IMR-90 (cell line): Measurements from ENCODE around the gene NGFR. TPM values are rescaled to one million over a fixed set of nuclear protein-coding genes. Genes with fewer than 3 reads are reported as not detected.

Experiments used
- ATAC-seq: fragments of 200-7000 bp; cut with Tn5 transposase; 2 replicates; pipeline ENCODE4 v1.9.1; 2020; ENCODE audit warnings: low read depth, mild to moderate bottlenecking, moderate library complexity
- BruUV-seq: library from RNA; stranded (reverse); fragments of 400-500 nt; replicated peaks from 2 replicates; lab custom pipeline; 2021; lab: Mats Ljungman, UMichigan
- CTCF ChIA-PET: fragments of 300-600 bp; formaldehyde crosslinking; extraction: SDS; loops from one replicate; lab custom pipeline; 2021; ENCODE audit warnings: antibody characterized with exemption; lab: Yijun Ruan, JAX
- POLR2A ChIA-PET: fragments of 300-600 bp; sonication (Branson Sonifier 250); formaldehyde crosslinking; loops from one replicate; lab custom pipeline; 2022; ENCODE audit warnings: antibody characterized with exemption; ENCODE audit not compliant: unreplicated experiment; lab: Charles Lee
- DNase-seq: peaks from one replicate; pipeline ENCODE4 v3.0.0; 2013
- H2AFZ ChIP-seq: replicated peaks from 2 replicates; pipeline ENCODE3; 2013; ENCODE audit warnings: low read length, mild to moderate bottlenecking; ENCODE audit not compliant: poor library complexity
- H2AK5ac ChIP-seq: 2 replicates; pipeline ENCODE4 v1.6.1; 2013; ENCODE audit warnings: low read depth, low read length, inconsistent platforms
- H2AK9ac ChIP-seq: replicated peaks from 2 replicates; pipeline ENCODE3; 2013; ENCODE audit warnings: mild to moderate bottlenecking, low read depth, low read length, moderate library complexity; ENCODE audit not compliant: poor library complexity
- H2BK120ac ChIP-seq: 2 replicates; pipeline ENCODE4 v1.6.1; 2013; ENCODE audit warnings: low read depth, low read length, inconsistent platforms
- H2BK15ac ChIP-seq: 3 replicates; pipeline ENCODE4 v1.6.1; 2013; ENCODE audit warnings: low read depth, low read length, inconsistent platforms
- H2BK20ac ChIP-seq: 2 replicates; pipeline ENCODE4 v1.6.1; 2013; ENCODE audit warnings: low read depth, mild to moderate bottlenecking, inconsistent platforms, low read length, moderate library complexity
- H2BK5ac ChIP-seq: 2 replicates; pipeline ENCODE4 v1.6.1; 2013; ENCODE audit warnings: mild to moderate bottlenecking, low read depth, low read length, inconsistent platforms; ENCODE audit not compliant: poor library complexity, severe bottlenecking
- H3K14ac ChIP-seq: replicated peaks from 2 replicates; pipeline ENCODE4 v1.6.1; 2013; ENCODE audit warnings: low read depth, low read length, inconsistent platforms
- H3K18ac ChIP-seq: 2 replicates; pipeline ENCODE4 v1.6.1; 2013; ENCODE audit warnings: low read depth, low read length, control low read depth
- H3K23ac ChIP-seq: 2 replicates; pipeline ENCODE4 v1.6.1; 2013; ENCODE audit warnings: low read depth, low read length, inconsistent platforms
- H3K27ac ChIP-seq: 2 replicates; pipeline ENCODE4 v1.5.1; 2013; ENCODE audit warnings: mild to moderate bottlenecking, control low read depth, low read length; ENCODE audit not compliant: insufficient read depth
- H3K27me3 ChIP-seq: 2 replicates; pipeline ENCODE4 v1.6.1; 2013; ENCODE audit warnings: low read length; ENCODE audit not compliant: control insufficient read depth, insufficient read depth
- H3K36me3 ChIP-seq: 2 replicates; pipeline ENCODE4 v1.6.1; 2013; ENCODE audit warnings: low read length, mixed read lengths; ENCODE audit not compliant: control insufficient read depth, insufficient read depth
- H3K4ac ChIP-seq: 2 replicates; pipeline ENCODE4 v1.6.1; 2013; ENCODE audit warnings: low read depth, low read length, inconsistent platforms
- H3K4me1 ChIP-seq: 2 replicates; pipeline ENCODE4 v1.6.1; 2013; ENCODE audit warnings: low read length, mixed read lengths; ENCODE audit not compliant: control insufficient read depth, insufficient read depth
- H3K4me2 ChIP-seq: 2 replicates; pipeline ENCODE4 v1.6.1; 2013; ENCODE audit warnings: low read depth, mild to moderate bottlenecking, control low read depth, low read length, moderate library complexity
- H3K4me3 ChIP-seq: 2 replicates; pipeline ENCODE4 v1.5.1; 2013; ENCODE audit warnings: low read depth, mild to moderate bottlenecking, control low read depth, low read length, moderate library complexity; ENCODE audit not compliant: insufficient read depth
- H3K56ac ChIP-seq: 2 replicates; pipeline ENCODE4 v1.6.1; 2013; ENCODE audit warnings: low read length, inconsistent platforms; ENCODE audit not compliant: insufficient read depth; ENCODE audit errors: extremely low read depth
- H3K79me1 ChIP-seq, 2 experiments: 2 replicates each; pipeline ENCODE4 v1.6.1; 2013; ENCODE audit warnings: low read length in 2 of 2, inconsistent platforms in 1 of 2, low read depth in 1 of 2
- H3K9ac ChIP-seq: 2 replicates; pipeline ENCODE4 v1.6.1; 2013; ENCODE audit warnings: low read depth, low read length, control low read depth
- H3K9me1 ChIP-seq: 2 replicates; pipeline ENCODE4 v1.6.1; 2013; ENCODE audit warnings: low read length, inconsistent platforms; ENCODE audit not compliant: insufficient read depth
- H3K9me3 ChIP-seq: 2 replicates; pipeline ENCODE4 v1.6.1; 2013; ENCODE audit warnings: low read length; ENCODE audit not compliant: control insufficient read depth, insufficient read depth
- H4K20me1 ChIP-seq: 2 replicates; pipeline ENCODE4 v1.6.1; 2013; ENCODE audit warnings: low read length, inconsistent platforms; ENCODE audit not compliant: insufficient read depth
- H4K5ac ChIP-seq: 2 replicates; pipeline ENCODE4 v1.6.1; 2013; ENCODE audit warnings: mild to moderate bottlenecking, low read depth, low read length, control low read depth
- H4K8ac ChIP-seq, 2 experiments: 2 replicates each; pipeline ENCODE4 v1.6.1; 2013; ENCODE audit warnings: low read depth in 2 of 2, low read length in 2 of 2, control low read depth in 1 of 2, inconsistent platforms in 1 of 2
- H4K91ac ChIP-seq: 2 replicates; pipeline ENCODE4 v1.6.1; 2013; ENCODE audit warnings: low read depth, low read length, inconsistent platforms; ENCODE audit not compliant: insufficient read depth
- BHLHE40 ChIP-seq: fragments of 150-350 bp; IDR thresholded peaks from 2 replicates; pipeline ENCODE4 v1.6.1; 2016; ENCODE audit warnings: mild to moderate bottlenecking, low read depth, low read length
- CEBPB ChIP-seq: IDR thresholded peaks from 2 replicates; pipeline ENCODE4 v1.6.1; 2012; ENCODE audit warnings: low read depth, low read length, improper control_type of control experiment
- CHD1 ChIP-seq: IDR thresholded peaks from 2 replicates; pipeline ENCODE4 v1.6.1; 2012; ENCODE audit warnings: low read depth, low read length, improper control_type of control experiment
- FOS ChIP-seq: fragments of 150-350 bp; IDR thresholded peaks from 2 replicates; pipeline ENCODE4 v1.6.1; 2016; ENCODE audit warnings: low read depth, low read length
- MAFK ChIP-seq: IDR thresholded peaks from 2 replicates; pipeline ENCODE4 v1.6.1; 2012; ENCODE audit warnings: low read depth, low read length, improper control_type of control experiment
- MAZ ChIP-seq: IDR thresholded peaks from 2 replicates; pipeline ENCODE4 v1.6.1; 2012; ENCODE audit warnings: low read depth, mild to moderate bottlenecking, low read length, improper control_type of control experiment, moderate library complexity, borderline replicate concordance
- MXI1 ChIP-seq: IDR thresholded peaks from 2 replicates; pipeline ENCODE4 v1.6.1; 2012; ENCODE audit warnings: low read depth, mild to moderate bottlenecking, low read length, moderate library complexity, borderline replicate concordance
- NFE2L2 ChIP-seq: fragments of 150-350 bp; IDR thresholded peaks from 2 replicates; pipeline ENCODE4 v1.6.1; 2016; ENCODE audit warnings: low read depth, mild to moderate bottlenecking, low read length
- POLR2A ChIP-seq: IDR thresholded peaks from 2 replicates; pipeline ENCODE4 v1.6.1; 2012; ENCODE audit warnings: mild to moderate bottlenecking, low read depth, low read length
- RAD21 ChIP-seq: IDR thresholded peaks from 2 replicates; pipeline ENCODE4 v1.6.1; 2012; ENCODE audit warnings: low read length, improper control_type of control experiment
- RCOR1 ChIP-seq: IDR thresholded peaks from 2 replicates; pipeline ENCODE4 v1.6.1; 2012; ENCODE audit warnings: mild to moderate bottlenecking, low read length, improper control_type of control experiment; ENCODE audit not compliant: insufficient replicate concordance
- RFX5 ChIP-seq: IDR thresholded peaks from 2 replicates; pipeline ENCODE4 v1.8.0; 2012; ENCODE audit warnings: low read depth, mild to moderate bottlenecking, low read length, moderate library complexity
- SMC3 ChIP-seq: fragments of 150-350 bp; IDR thresholded peaks from 2 replicates; pipeline ENCODE4 v1.6.1; 2016; ENCODE audit warnings: low read depth, mild to moderate bottlenecking, antibody characterized with exemption, low read length, moderate library complexity
- WGBS, 2 experiments: methylation state at CpG; one replicate each; pipeline versions ENCODE4 v1.1.5 to v1.1.7; 2013; ENCODE audit warnings: missing lambda C conversion rate in 2 of 2; ENCODE audit not compliant: insufficient read length in 1 of 2; ENCODE audit errors: extremely low coverage in 2 of 2; 5-methylcytosine and 5-hydroxymethylcytosine counted together
- dilution Hi-C: fragments of 300-500 bp; cut with HindIII; formaldehyde crosslinking; loops from one replicate; pipeline ENCODE4 v1.14.3; 2018; ENCODE audit warnings: low sequenced_read_pairs; ENCODE audit not compliant: unreplicated experiment
- in situ Hi-C: fragments of 300-500 bp; cut with MboI; formaldehyde crosslinking; loops from 3 replicates; pipeline ENCODE4 v1.14.3; 2019; ENCODE audit warnings: low sequenced_read_pairs, inconsistent platforms, mixed read lengths
- intact Hi-C: fragments of 100-400 bp; cut with micrococcal nuclease; formaldehyde crosslinking; loops from 2 replicates; pipeline ENCODE4 v1.10.0; 2022
- polyA plus RNA-seq, 3 experiments: library from polyadenylated mRNA; depleted of rRNA; stranded (reverse); fragments of >200 nt; gene quantifications; 2 replicates each; pipeline ENCODE4 v1.2.3, GENCODE V29; 2012; ENCODE audit warnings: low replicate concordance in 1 of 3
- total RNA-seq: library from RNA; depleted of rRNA; stranded (reverse); fragments of >200 nt; gene quantifications from 2 replicates; pipeline ENCODE4 v1.2.3, GENCODE V29; 2012
- TF ChIP-seq, protein P1 (sequence below): conservative IDR thresholded peaks from 2 replicates; pipeline ENCODE4 v1.5.1; 2012; ENCODE audit warnings: mild to moderate bottlenecking, low read depth, low read length, improper control_type of control experiment
- TF ChIP-seq, protein P2 (sequence below): fragments of 150-350 bp; IDR thresholded peaks from 2 replicates; pipeline ENCODE4 v1.6.1; 2016; ENCODE audit warnings: low read depth, mild to moderate bottlenecking, low read length, moderate library complexity, borderline replicate concordance
- TF ChIP-seq, protein P3 (sequence below): fragments of 150-350 bp; IDR thresholded peaks from 2 replicates; pipeline ENCODE4 v1.6.1; 2017; ENCODE audit warnings: mild to moderate bottlenecking, antibody characterized with exemption, low read length, low read depth

Gene NGFR
- total and polyA plus RNA-seq, 2 of the 4 experiments (the other 2 are of a cell fraction) = 0.15 to 0.18 TPM

DNA sequence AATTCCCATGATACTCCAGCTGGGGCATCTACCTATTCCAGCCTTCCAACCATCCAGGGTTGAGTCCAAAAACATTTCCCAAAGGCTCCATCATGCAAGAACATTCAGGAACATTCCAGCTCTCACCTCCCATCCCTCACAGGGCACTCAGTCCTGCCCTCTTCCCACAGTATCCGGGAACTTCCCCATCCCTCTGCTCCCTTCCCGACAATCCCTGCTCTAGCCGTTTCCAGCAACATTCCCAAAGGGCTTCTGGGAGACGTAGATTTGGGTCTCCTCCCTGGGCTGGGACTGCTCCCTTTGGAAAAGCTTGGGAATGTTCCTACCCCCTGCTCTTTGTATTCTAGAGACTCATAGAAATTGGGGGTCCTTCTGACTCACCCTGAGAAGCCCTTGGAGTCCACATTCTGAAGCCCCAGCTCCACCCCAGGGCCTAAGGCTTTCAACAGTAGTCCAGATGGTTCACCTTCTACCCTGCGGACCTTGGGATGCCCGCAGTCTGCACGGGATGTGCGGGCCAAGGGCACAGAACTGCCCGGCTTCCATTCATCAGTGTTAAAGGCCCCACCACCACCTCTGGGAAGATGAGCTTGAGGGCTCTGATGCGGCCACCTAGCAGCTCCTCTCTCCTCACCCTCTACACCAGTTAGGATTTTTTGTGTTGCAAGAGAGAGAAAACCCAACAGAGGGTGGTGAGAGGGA, 25.4 kb downstream of the NGFR start:
- H4K91ac ChIP-seq = no peak overlapping the region
- ChIA-PET POLR2A (no interaction called here), CTCF (no interaction called here)
- H3K23ac ChIP-seq = no peak overlapping the region
- H3K18ac ChIP-seq = no peak overlapping the region
- BruUV-seq = no TSS peak
- H4K20me1 ChIP-seq = no peaks in the 10 kb centered on the region
- no peak overlapping the region for H3K4me2 ChIP-seq
- H3K4me3 ChIP-seq = no peak overlapping the region
- no peak overlapping the region for H3K4ac ChIP-seq
- no peak overlapping the region for H2BK120ac ChIP-seq
- H4K5ac ChIP-seq = no peak overlapping the region
- H4K8ac ChIP-seq = no peak overlapping the region
- H3K4me1 ChIP-seq = peaks cover 6% of the 10 kb centered on the region
- no peak overlapping the region for H3K14ac ChIP-seq
- TF ChIP-seq, protein P1, sequence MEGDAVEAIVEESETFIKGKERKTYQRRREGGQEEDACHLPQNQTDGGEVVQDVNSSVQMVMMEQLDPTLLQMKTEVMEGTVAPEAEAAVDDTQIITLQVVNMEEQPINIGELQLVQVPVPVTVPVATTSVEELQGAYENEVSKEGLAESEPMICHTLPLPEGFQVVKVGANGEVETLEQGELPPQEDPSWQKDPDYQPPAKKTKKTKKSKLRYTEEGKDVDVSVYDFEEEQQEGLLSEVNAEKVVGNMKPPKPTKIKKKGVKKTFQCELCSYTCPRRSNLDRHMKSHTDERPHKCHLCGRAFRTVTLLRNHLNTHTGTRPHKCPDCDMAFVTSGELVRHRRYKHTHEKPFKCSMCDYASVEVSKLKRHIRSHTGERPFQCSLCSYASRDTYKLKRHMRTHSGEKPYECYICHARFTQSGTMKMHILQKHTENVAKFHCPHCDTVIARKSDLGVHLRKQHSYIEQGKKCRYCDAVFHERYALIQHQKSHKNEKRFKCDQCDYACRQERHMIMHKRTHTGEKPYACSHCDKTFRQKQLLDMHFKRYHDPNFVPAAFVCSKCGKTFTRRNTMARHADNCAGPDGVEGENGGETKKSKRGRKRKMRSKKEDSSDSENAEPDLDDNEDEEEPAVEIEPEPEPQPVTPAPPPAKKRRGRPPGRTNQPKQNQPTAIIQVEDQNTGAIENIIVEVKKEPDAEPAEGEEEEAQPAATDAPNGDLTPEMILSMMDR = no peak
- no peak for TF ChIP-seq SMC3
- no peak for TF ChIP-seq MAFK
- no peak for TF ChIP-seq POLR2A
- TF ChIP-seq NFE2L2 = no peak
- no peak for TF ChIP-seq MAZ
- no peak for TF ChIP-seq RAD21
- TF ChIP-seq FOS = no peak
- TF ChIP-seq RFX5 = no peak
- no peak for TF ChIP-seq MXI1
- TF ChIP-seq, protein P2, sequence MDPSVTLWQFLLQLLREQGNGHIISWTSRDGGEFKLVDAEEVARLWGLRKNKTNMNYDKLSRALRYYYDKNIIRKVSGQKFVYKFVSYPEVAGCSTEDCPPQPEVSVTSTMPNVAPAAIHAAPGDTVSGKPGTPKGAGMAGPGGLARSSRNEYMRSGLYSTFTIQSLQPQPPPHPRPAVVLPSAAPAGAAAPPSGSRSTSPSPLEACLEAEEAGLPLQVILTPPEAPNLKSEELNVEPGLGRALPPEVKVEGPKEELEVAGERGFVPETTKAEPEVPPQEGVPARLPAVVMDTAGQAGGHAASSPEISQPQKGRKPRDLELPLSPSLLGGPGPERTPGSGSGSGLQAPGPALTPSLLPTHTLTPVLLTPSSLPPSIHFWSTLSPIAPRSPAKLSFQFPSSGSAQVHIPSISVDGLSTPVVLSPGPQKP = no peak
- no peak for TF ChIP-seq CHD1
- TF ChIP-seq, protein P3, sequence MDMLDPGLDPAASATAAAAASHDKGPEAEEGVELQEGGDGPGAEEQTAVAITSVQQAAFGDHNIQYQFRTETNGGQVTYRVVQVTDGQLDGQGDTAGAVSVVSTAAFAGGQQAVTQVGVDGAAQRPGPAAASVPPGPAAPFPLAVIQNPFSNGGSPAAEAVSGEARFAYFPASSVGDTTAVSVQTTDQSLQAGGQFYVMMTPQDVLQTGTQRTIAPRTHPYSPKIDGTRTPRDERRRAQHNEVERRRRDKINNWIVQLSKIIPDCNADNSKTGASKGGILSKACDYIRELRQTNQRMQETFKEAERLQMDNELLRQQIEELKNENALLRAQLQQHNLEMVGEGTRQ = no peak
- TF ChIP-seq RCOR1 = no peak
- no peak for TF ChIP-seq BHLHE40
- TF ChIP-seq CEBPB = no peak
- no peaks in the 10 kb centered on the region for H3K79me1 ChIP-seq
- intact Hi-C loops (no loop called here), dilution Hi-C loops (no loop called here), in situ Hi-C loops (no loop called here)
- H3K27ac ChIP-seq = no peak overlapping the region
- no peak for ATAC-seq
- H3K56ac ChIP-seq = no peak overlapping the region
- no peaks in the 10 kb centered on the region for H3K9me3 ChIP-seq
- H3K27me3 ChIP-seq = peaks cover 63% of the 10 kb centered on the region
- no peak for DNase-seq
- no peak overlapping the region for H2BK15ac ChIP-seq
- no peak overlapping the region for H2BK20ac ChIP-seq
- no peaks in the 10 kb centered on the region for H3K36me3 ChIP-seq
- H3K9ac ChIP-seq = no peak overlapping the region
- no peak overlapping the region for H2BK5ac ChIP-seq
- H2AFZ ChIP-seq = no peak overlapping the region
- 93% methylated on average over 2 of the region's 10 CpGs; no CpG with 5 or more reads in 1 of the 2 experiments for WGBS, 2 experiments
- H2AK5ac ChIP-seq = no peak overlapping the region
- H3K9me1 ChIP-seq = peaks cover 3% of the 10 kb centered on the region; the same call in 1 of the 2 replicates
- H2AK9ac ChIP-seq = no peak overlapping the region
